ENCODE measurements around the gene CCDC146.

CCDC146 gene

GRCh38 chr7:77318019-77318418 lies 195.6 kb downstream of the CCDC146 start:
- WGBS, 2 donors (ENCODE audit: extremely low coverage in 2 of 2, insufficient read length in 2 of 2, insufficient replicate concordance in 1 of 2), result no CpG with 5 or more reads among the region's 1 CpG
- Histone ChIP-seq H3K79me1 (ENCODE audit: low read depth, low read length) (no peaks in the 10 kb centered on the region), H3K4me2 (ENCODE audit: insufficient read depth, low read length, poor library complexity, severe bottlenecking) (no peak overlapping the region), H3K36me3 (replicated peaks in 1 of 2; ENCODE audit: control insufficient read depth in 2 of 2, insufficient read depth in 2 of 2, low read length in 2 of 2) (no peaks in the 10 kb centered on the region), H2AK5ac (ENCODE audit: low read depth, low read length) (no peak overlapping the region), H4K91ac (ENCODE audit: low read depth, low read length, poor library complexity) (no peak overlapping the region), H3K23ac (ENCODE audit: low read depth, low read length, poor library complexity) (no peak overlapping the region), H3K4me3 (ENCODE audit: low read length in 2 of 2) (no peak overlapping the region), H3K27me3 (ENCODE audit: control insufficient read depth in 3 of 3, insufficient read depth in 3 of 3, low read depth in 1 of 3, low read length in 3 of 3) (no peaks in the 10 kb centered on the region), H3K9me3 (replicated peaks in 1 of 2; ENCODE audit: control insufficient read depth in 2 of 2, insufficient read depth in 1 of 2, low read depth in 1 of 2, low read length in 2 of 2) (no peaks in the 10 kb centered on the region), H3K14ac (ENCODE audit: low read length) (no peak overlapping the region), H3K4me1 (ENCODE audit: control insufficient read depth in 2 of 2, insufficient read depth in 1 of 2, low read depth in 1 of 2, low read length in 2 of 2) (no peaks in the 10 kb centered on the region), H2BK15ac (ENCODE audit: low read length) (no peak overlapping the region), H2AFZ (ENCODE audit: low read length) (no peak overlapping the region), H3K4ac (ENCODE audit: low read length) (no peak overlapping the region), H2BK12ac (ENCODE audit: low read length) (no peak overlapping the region), H2BK120ac (ENCODE audit: low read depth, low read length) (no peak overlapping the region), H2BK5ac (ENCODE audit: low read length) (no peak overlapping the region), H3K18ac (ENCODE audit: low read length) (no peak overlapping the region), H3K9ac (ENCODE audit: low read depth, low read length, poor library complexity) (no peak overlapping the region), H4K8ac (ENCODE audit: low read depth, low read length) (no peak overlapping the region), H3K27ac (replicated peaks; ENCODE audit: low read length) (no peak overlapping the region)
- no peak for DNase-seq (ENCODE audit: low spot score)

GRCh38 chr7:77320137-77320536 lies 197.7 kb downstream of the CCDC146 start:
- Histone ChIP-seq H3K4me2 (ENCODE audit: insufficient read depth, low read length, poor library complexity, severe bottlenecking) (no peak overlapping the region), H3K4me3 (ENCODE audit: low read length in 2 of 2) (no peak overlapping the region), H3K14ac (ENCODE audit: low read length) (no peak overlapping the region), H3K79me1 (ENCODE audit: low read depth, low read length) (no peaks in the 10 kb centered on the region), H3K23ac (ENCODE audit: low read depth, low read length, poor library complexity) (no peak overlapping the region), H2BK12ac (ENCODE audit: low read length) (no peak overlapping the region), H3K4ac (ENCODE audit: low read length) (no peak overlapping the region), H3K27me3 (ENCODE audit: control insufficient read depth in 3 of 3, insufficient read depth in 3 of 3, low read depth in 1 of 3, low read length in 3 of 3) (no peaks in the 10 kb centered on the region), H3K9me3 (replicated peaks in 1 of 2; ENCODE audit: control insufficient read depth in 2 of 2, insufficient read depth in 1 of 2, low read depth in 1 of 2, low read length in 2 of 2) (no peaks in the 10 kb centered on the region), H4K8ac (ENCODE audit: low read depth, low read length) (no peak overlapping the region), H3K36me3 (replicated peaks in 1 of 2; ENCODE audit: control insufficient read depth in 2 of 2, insufficient read depth in 2 of 2, low read length in 2 of 2) (no peaks in the 10 kb centered on the region), H4K91ac (ENCODE audit: low read depth, low read length, poor library complexity) (no peak overlapping the region), H3K27ac (replicated peaks; ENCODE audit: low read length) (no peak overlapping the region), H3K9ac (ENCODE audit: low read depth, low read length, poor library complexity) (no peak overlapping the region), H2BK120ac (ENCODE audit: low read depth, low read length) (no peak overlapping the region), H3K18ac (ENCODE audit: low read length) (no peak overlapping the region), H2AFZ (ENCODE audit: low read length) (no peak overlapping the region), H2BK15ac (ENCODE audit: low read length) (no peak overlapping the region), H3K4me1 (ENCODE audit: control insufficient read depth in 2 of 2, insufficient read depth in 1 of 2, low read depth in 1 of 2, low read length in 2 of 2) (peaks cover 0 to 1% of the 10 kb centered on the region in 2 donors), H2BK5ac (ENCODE audit: low read length) (no peak overlapping the region), H2AK5ac (ENCODE audit: low read depth, low read length) (no peak overlapping the region)
- WGBS, 2 donors (ENCODE audit: extremely low coverage in 2 of 2, insufficient read length in 2 of 2, insufficient replicate concordance in 1 of 2), result no CpG with 5 or more reads among the region's 4 CpGs
- DNase-seq (ENCODE audit: low spot score), result no peak

DNA sequence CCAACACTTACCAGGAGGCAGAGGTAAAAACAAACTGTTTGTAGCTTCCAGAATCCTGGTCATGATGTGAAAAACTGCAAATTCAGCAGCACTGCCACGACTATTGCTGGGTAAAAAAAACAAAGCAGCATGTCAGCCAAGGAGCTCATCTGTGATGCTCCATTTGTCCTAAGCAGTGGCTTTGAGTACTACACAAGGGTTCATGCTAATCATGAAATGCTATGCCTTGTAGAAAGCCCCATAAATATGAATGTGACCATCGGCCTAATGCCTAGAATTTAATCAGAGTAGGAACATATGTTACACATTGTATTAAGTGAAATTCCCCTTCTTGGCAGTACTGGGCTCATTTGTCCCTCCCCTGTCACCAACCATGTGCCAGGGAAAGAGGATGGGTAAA lies 198.3 kb downstream of the CCDC146 start:
- H3K27ac ChIP-seq (replicated peaks; ENCODE audit: low read length), result no peak overlapping the region
- no peak overlapping the region for H3K9ac ChIP-seq (ENCODE audit: low read depth, low read length, poor library complexity)
- no peaks in the 10 kb centered on the region for H3K36me3 ChIP-seq (replicated peaks in 1 of 2; ENCODE audit: control insufficient read depth in 2 of 2, insufficient read depth in 2 of 2, low read length in 2 of 2)
- no peaks in the 10 kb centered on the region for H3K9me3 ChIP-seq (replicated peaks in 1 of 2; ENCODE audit: control insufficient read depth in 2 of 2, insufficient read depth in 1 of 2, low read depth in 1 of 2, low read length in 2 of 2)
- no peak overlapping the region for H3K18ac ChIP-seq (ENCODE audit: low read length)
- no peak overlapping the region for H4K91ac ChIP-seq (ENCODE audit: low read depth, low read length, poor library complexity)
- H3K4me3 ChIP-seq (ENCODE audit: low read length in 2 of 2), result no peak overlapping the region
- no peak overlapping the region for H3K4me2 ChIP-seq (ENCODE audit: insufficient read depth, low read length, poor library complexity, severe bottlenecking)
- no peak overlapping the region for H2AK5ac ChIP-seq (ENCODE audit: low read depth, low read length)
- no peak overlapping the region for H2BK120ac ChIP-seq (ENCODE audit: low read depth, low read length)
- H2BK15ac ChIP-seq (ENCODE audit: low read length), result no peak overlapping the region
- H3K79me1 ChIP-seq (ENCODE audit: low read depth, low read length), result no peaks in the 10 kb centered on the region
- H3K14ac ChIP-seq (ENCODE audit: low read length), result no peak overlapping the region
- no peak overlapping the region for H3K4ac ChIP-seq (ENCODE audit: low read length)
- H3K4me1 ChIP-seq (ENCODE audit: control insufficient read depth in 2 of 2, insufficient read depth in 1 of 2, low read depth in 1 of 2, low read length in 2 of 2), result peaks cover 0 to 1% of the 10 kb centered on the region in 2 donors
- no peak for DNase-seq (ENCODE audit: low spot score)
- H2BK12ac ChIP-seq (ENCODE audit: low read length), result no peak overlapping the region
- no peak overlapping the region for H2AFZ ChIP-seq (ENCODE audit: low read length)
- H2BK5ac ChIP-seq (ENCODE audit: low read length), result no peak overlapping the region
- no peak overlapping the region for H4K8ac ChIP-seq (ENCODE audit: low read depth, low read length)
- H3K27me3 ChIP-seq (ENCODE audit: control insufficient read depth in 3 of 3, insufficient read depth in 3 of 3, low read depth in 1 of 3, low read length in 3 of 3), result no peaks in the 10 kb centered on the region
- H3K23ac ChIP-seq (ENCODE audit: low read depth, low read length, poor library complexity), result no peak overlapping the region
- no CpG with 5 or more reads among the region's 2 CpGs for WGBS, 2 donors (ENCODE audit: extremely low coverage in 2 of 2, insufficient read length in 2 of 2, insufficient replicate concordance in 1 of 2)

DNA sequence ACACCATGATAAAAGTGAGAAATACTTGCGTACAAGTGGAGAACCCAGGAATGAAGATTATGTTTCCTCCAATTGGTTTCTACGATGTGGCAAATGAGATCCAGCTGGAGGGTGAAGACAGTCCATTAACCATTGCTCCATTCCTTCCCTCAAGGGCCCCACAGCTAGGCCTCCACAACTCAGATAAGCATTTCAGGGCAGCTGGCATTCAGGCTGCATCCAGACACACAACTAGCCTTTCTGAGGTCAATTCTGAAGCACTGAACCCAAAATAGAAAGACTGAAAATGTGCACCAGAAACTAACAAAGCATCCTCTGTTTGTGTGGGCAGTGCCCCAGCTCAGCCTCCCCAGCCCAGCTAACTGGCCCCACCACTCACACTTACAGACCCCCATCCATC lies 198.9 kb downstream of the CCDC146 start:
- no peak overlapping the region for H3K14ac ChIP-seq (ENCODE audit: low read length)
- no peaks in the 10 kb centered on the region for H3K27me3 ChIP-seq (ENCODE audit: control insufficient read depth in 3 of 3, insufficient read depth in 3 of 3, low read depth in 1 of 3, low read length in 3 of 3)
- WGBS, 2 donors (ENCODE audit: extremely low coverage in 2 of 2, insufficient read length in 2 of 2, insufficient replicate concordance in 1 of 2), result no CpG with 5 or more reads among the region's 2 CpGs
- H3K36me3 ChIP-seq (replicated peaks in 1 of 2; ENCODE audit: control insufficient read depth in 2 of 2, insufficient read depth in 2 of 2, low read length in 2 of 2), result no peaks in the 10 kb centered on the region
- H3K18ac ChIP-seq (ENCODE audit: low read length), result no peak overlapping the region
- H2BK120ac ChIP-seq (ENCODE audit: low read depth, low read length), result no peak overlapping the region
- H3K4me2 ChIP-seq (ENCODE audit: insufficient read depth, low read length, poor library complexity, severe bottlenecking), result no peak overlapping the region
- H3K27ac ChIP-seq (replicated peaks; ENCODE audit: low read length), result no peak overlapping the region
- no peak overlapping the region for H3K4me3 ChIP-seq (ENCODE audit: low read length in 2 of 2)
- H2BK15ac ChIP-seq (ENCODE audit: low read length), result no peak overlapping the region
- no peak overlapping the region for H2AK5ac ChIP-seq (ENCODE audit: low read depth, low read length)
- DNase-seq (ENCODE audit: low spot score), result no peak
- H2AFZ ChIP-seq (ENCODE audit: low read length), result no peak overlapping the region
- H4K91ac ChIP-seq (ENCODE audit: low read depth, low read length, poor library complexity), result no peak overlapping the region
- H2BK12ac ChIP-seq (ENCODE audit: low read length), result no peak overlapping the region
- no peak overlapping the region for H2BK5ac ChIP-seq (ENCODE audit: low read length)
- no peaks in the 10 kb centered on the region for H3K79me1 ChIP-seq (ENCODE audit: low read depth, low read length)
- H3K9me3 ChIP-seq (replicated peaks in 1 of 2; ENCODE audit: control insufficient read depth in 2 of 2, insufficient read depth in 1 of 2, low read depth in 1 of 2, low read length in 2 of 2), result no peaks in the 10 kb centered on the region
- H3K4ac ChIP-seq (ENCODE audit: low read length), result no peak overlapping the region
- H4K8ac ChIP-seq (ENCODE audit: low read depth, low read length), result no peak overlapping the region
- H3K4me1 ChIP-seq (ENCODE audit: control insufficient read depth in 2 of 2, insufficient read depth in 1 of 2, low read depth in 1 of 2, low read length in 2 of 2), result peaks cover 0 to 1% of the 10 kb centered on the region in 2 donors
- no peak overlapping the region for H3K9ac ChIP-seq (ENCODE audit: low read depth, low read length, poor library complexity)
- H3K23ac ChIP-seq (ENCODE audit: low read depth, low read length, poor library complexity), result no peak overlapping the region
